Mesenchymal stem cell (in vitro differentiated cells and primary cell): Measurements from ENCODE around the gene IGFBP7.

Experiments used
- DNase-seq: peaks from one replicate; pipeline ENCODE4 v3.0.0-alpha.2; 2013
- H2AFZ ChIP-seq: one replicate; pipeline ENCODE4 v1.6.1; 2013; ENCODE audit warnings: low read depth, mild to moderate bottlenecking, control low read depth, inconsistent platforms, low read length, moderate library complexity
- H2AK5ac ChIP-seq: 2 replicates; pipeline ENCODE4 v1.6.1; 2013; ENCODE audit warnings: low read length, moderate library complexity, mild to moderate bottlenecking, inconsistent platforms; ENCODE audit not compliant: severe bottlenecking
- H2BK120ac ChIP-seq: one replicate; pipeline ENCODE4 v1.6.1; 2013; ENCODE audit warnings: low read depth, mild to moderate bottlenecking, inconsistent platforms, low read length, moderate library complexity
- H2BK12ac ChIP-seq, 2 experiments: one replicate each; pipeline ENCODE4 v1.6.1; 2013; ENCODE audit warnings: inconsistent platforms in 2 of 2, low read length in 2 of 2, mild to moderate bottlenecking in 2 of 2, moderate library complexity in 2 of 2, control low read depth in 1 of 2
- H2BK15ac ChIP-seq: one replicate; pipeline ENCODE4 v1.6.1; 2013; ENCODE audit warnings: mild to moderate bottlenecking, low read depth, inconsistent platforms; ENCODE audit not compliant: poor library complexity, severe bottlenecking
- H2BK5ac ChIP-seq: 2 replicates; pipeline ENCODE4 v1.6.1; 2013; ENCODE audit warnings: low read depth, mild to moderate bottlenecking, low read length, control low read depth, inconsistent platforms; ENCODE audit not compliant: poor library complexity, severe bottlenecking
- H3K14ac ChIP-seq, 2 experiments: one replicate each; pipeline ENCODE4 v1.6.1; 2013; ENCODE audit warnings: inconsistent platforms in 2 of 2, low read length in 2 of 2, control low read depth in 1 of 2, mild to moderate bottlenecking in 1 of 2, moderate library complexity in 1 of 2
- H3K18ac ChIP-seq, 2 experiments: one replicate each; pipeline ENCODE4 v1.6.1; 2013; ENCODE audit warnings: inconsistent platforms in 2 of 2, low read length in 2 of 2, control low read depth in 1 of 2, low read depth in 1 of 2, mild to moderate bottlenecking in 1 of 2
- H3K23ac ChIP-seq, 2 experiments: one replicate each; pipeline ENCODE4 v1.6.1; 2013; ENCODE audit warnings: inconsistent platforms in 2 of 2, low read length in 2 of 2, mild to moderate bottlenecking in 2 of 2, moderate library complexity in 2 of 2, control low read depth in 1 of 2
- H3K27ac ChIP-seq: 2 replicates; pipeline ENCODE4 v1.5.1; 2013; ENCODE audit warnings: mild to moderate bottlenecking, moderate library complexity, low read length, control low read depth, inconsistent platforms; ENCODE audit not compliant: poor library complexity, severe bottlenecking
- H3K27me3 ChIP-seq, 2 experiments: 2 replicates each; pipeline versions ENCODE4 v1.6.1 to v1.7.0; 2013; ENCODE audit warnings: low read length in 2 of 2, mild to moderate bottlenecking in 2 of 2, moderate library complexity in 2 of 2, control low read depth in 1 of 2, inconsistent platforms in 1 of 2; ENCODE audit not compliant: control insufficient read depth in 1 of 2, insufficient read depth in 1 of 2
- H3K36me3 ChIP-seq, 2 experiments: 2 replicates each; pipeline versions ENCODE4 v1.6.1 to v1.7.0; 2013; ENCODE audit warnings: low read length in 2 of 2, control low read depth in 1 of 2, inconsistent platforms in 1 of 2, low read depth in 1 of 2, mild to moderate bottlenecking in 1 of 2; ENCODE audit not compliant: insufficient read depth in 2 of 2, control insufficient read depth in 1 of 2
- H3K4ac ChIP-seq, 2 experiments: one replicate each; pipeline ENCODE4 v1.6.1; 2013; ENCODE audit warnings: inconsistent platforms in 2 of 2, low read length in 2 of 2, mild to moderate bottlenecking in 2 of 2, moderate library complexity in 2 of 2, control low read depth in 1 of 2, low read depth in 1 of 2
- H3K4me1 ChIP-seq: 2 replicates; pipeline ENCODE4 v1.6.1; 2013; ENCODE audit warnings: low read depth, low read length, control low read depth; ENCODE audit not compliant: control insufficient read depth, insufficient read depth
- H3K4me2 ChIP-seq: 2 replicates; pipeline ENCODE4 v1.6.1; 2013; ENCODE audit warnings: low read length, mild to moderate bottlenecking, inconsistent platforms; ENCODE audit not compliant: poor library complexity, severe bottlenecking
- H3K4me3 ChIP-seq, 2 experiments: 2 replicates each; pipeline versions ENCODE4 v1.5.1 to v1.7.0; 2013; ENCODE audit warnings: low read length in 2 of 2, mild to moderate bottlenecking in 2 of 2, control low read depth in 1 of 2, low read depth in 1 of 2; ENCODE audit not compliant: insufficient read depth in 1 of 2
- H3K79me1 ChIP-seq: replicated peaks from 2 replicates; pipeline ENCODE4 v1.6.1; 2013; ENCODE audit warnings: mild to moderate bottlenecking, control low read depth, low read length, inconsistent platforms; ENCODE audit not compliant: poor library complexity, severe bottlenecking
- H3K9ac ChIP-seq: 2 replicates; pipeline ENCODE4 v1.7.0; 2013; ENCODE audit warnings: mild to moderate bottlenecking, low read length, moderate library complexity
- H3K9me3 ChIP-seq: 2 replicates; pipeline ENCODE4 v1.7.0; 2013; ENCODE audit warnings: mild to moderate bottlenecking, low read length; ENCODE audit not compliant: control insufficient read depth
- H4K8ac ChIP-seq: one replicate; pipeline ENCODE4 v1.6.1; 2013; ENCODE audit warnings: inconsistent platforms, mild to moderate bottlenecking, low read length, moderate library complexity
- H4K91ac ChIP-seq: one replicate; pipeline ENCODE4 v1.6.1; 2013; ENCODE audit warnings: mild to moderate bottlenecking, low read length, inconsistent platforms
- WGBS: methylation state at CpG from one replicate; pipeline ENCODE4 v1.1.7; 2013; ENCODE audit warnings: mixed read lengths; 5-methylcytosine and 5-hydroxymethylcytosine counted together

The IGFBP7 gene

GRCh38 chr4:57131849-57132742 lies 21.9 kb upstream of the IGFBP7 start:
- H3K36me3 ChIP-seq, result no peaks in the 10 kb centered on the region
- peaks cover 0 to 22% of the 10 kb centered on the region in 2 experiments for H3K27me3 ChIP-seq
- H3K9ac ChIP-seq, result no peak overlapping the region
- H3K27ac ChIP-seq, result peak overlapping the region; percentile 98
- no peak overlapping the region for H3K23ac ChIP-seq
- H3K4me1 ChIP-seq, result peaks cover 12% of the 10 kb centered on the region
- H3K79me1 ChIP-seq, result peaks cover 1% of the 10 kb centered on the region
- no peak overlapping the region for H3K18ac ChIP-seq
- H3K4me2 ChIP-seq, result peak overlapping the region; percentile 12
- no peak overlapping the region for H2BK120ac ChIP-seq
- no peak overlapping the region for H4K8ac ChIP-seq
- H2BK15ac ChIP-seq, result no peak overlapping the region
- no peak overlapping the region for H3K14ac ChIP-seq
- H3K4ac ChIP-seq, result no peak overlapping the region
- peak overlapping the region; percentile 66 for H2AK5ac ChIP-seq
- peaks cover 11% of the 10 kb centered on the region for H3K9me3 ChIP-seq
- H2BK12ac ChIP-seq, result no peak overlapping the region
- H2BK5ac ChIP-seq, result peak overlapping the region; percentile 95
- no peak overlapping the region for H3K4me3 ChIP-seq
- DNase-seq, result no peak
- H2AFZ ChIP-seq, result no peak overlapping the region
- 83% methylated on average over 4 of the region's 7 CpGs for whole genome bisulfite sequencing
- H4K91ac ChIP-seq, result no peak overlapping the region

- no peaks in the 10 kb centered on the region for H3K36me3 ChIP-seq
- no peak overlapping the region for H2BK120ac ChIP-seq
- peaks cover 11% of the 10 kb centered on the region for H3K9me3 ChIP-seq
- no peak overlapping the region for H3K18ac ChIP-seq
- H3K4me1 ChIP-seq, result peaks cover 9% of the 10 kb centered on the region
- H3K27me3 ChIP-seq, result peaks cover 0 to 22% of the 10 kb centered on the region in 2 experiments
- H2BK5ac ChIP-seq, result no peak overlapping the region
- H3K4ac ChIP-seq, result no peak overlapping the region
- no peak overlapping the region for H3K23ac ChIP-seq
- H3K4me3 ChIP-seq, result no peak overlapping the region
- H3K79me1 ChIP-seq, result peaks cover 1% of the 10 kb centered on the region
- no peak for DNase-seq
- no peak overlapping the region for H2BK12ac ChIP-seq
- H3K14ac ChIP-seq, result no peak overlapping the region
- H3K9ac ChIP-seq, result no peak overlapping the region
- H2AK5ac ChIP-seq, result peak overlapping the region; percentile 95
- no peak overlapping the region for H4K8ac ChIP-seq
- H2AFZ ChIP-seq, result no peak overlapping the region
- H3K4me2 ChIP-seq, result no peak overlapping the region
- H4K91ac ChIP-seq, result no peak overlapping the region
- H2BK15ac ChIP-seq, result no peak overlapping the region
- WGBS, result 81% methylated on average over 1 of the region's 1 CpG
- no peak overlapping the region for H3K27ac ChIP-seq
Observed at GRCh38 chr4:57129477-57129876, 19.3 kb upstream of the IGFBP7 start.

- Histone ChIP-seq H2BK5ac (no peak overlapping the region), H3K27ac (no peak overlapping the region), H3K4me1 (peaks cover 2% of the 10 kb centered on the region), H3K4me3 (no peak overlapping the region), H3K79me1 (peaks cover 1% of the 10 kb centered on the region), H3K27me3 (peaks cover 0 to 24% of the 10 kb centered on the region in 2 experiments), H3K14ac (no peak overlapping the region), H2BK15ac (no peak overlapping the region), H2BK120ac (no peak overlapping the region), H3K4ac (no peak overlapping the region), H4K8ac (no peak overlapping the region), H2BK12ac (no peak overlapping the region), H3K9me3 (peaks cover 21% of the 10 kb centered on the region), H2AK5ac (no peak overlapping the region), H3K18ac (no peak overlapping the region), H3K9ac (no peak overlapping the region), H3K36me3 (no peaks in the 10 kb centered on the region), H3K23ac (no peak overlapping the region), H2AFZ (no peak overlapping the region), H3K4me2 (no peak overlapping the region), H4K91ac (no peak overlapping the region)
- 63% methylated on average over 3 of the region's 3 CpGs for WGBS
- DNase-seq, result no peak
Observed at GRCh38 chr4:57127361-57127760, 17.2 kb upstream of the IGFBP7 start.

- H3K18ac ChIP-seq, result no peak overlapping the region
- no peak overlapping the region for H2BK12ac ChIP-seq
- H3K23ac ChIP-seq, result no peak overlapping the region
- no peaks in the 10 kb centered on the region for H3K4me1 ChIP-seq
- no peak overlapping the region for H3K27ac ChIP-seq
- no peak overlapping the region for H3K4me2 ChIP-seq
- no peak overlapping the region for H3K4me3 ChIP-seq
- H2AFZ ChIP-seq, result no peak overlapping the region
- no peak overlapping the region for H2BK15ac ChIP-seq
- H4K8ac ChIP-seq, result no peak overlapping the region
- no peak for DNase-seq
- H2AK5ac ChIP-seq, result no peak overlapping the region
- no peak overlapping the region for H3K9ac ChIP-seq
- no peak overlapping the region for H4K91ac ChIP-seq
- H3K79me1 ChIP-seq, result peaks cover 1% of the 10 kb centered on the region
- no peak overlapping the region for H3K4ac ChIP-seq
- no peak overlapping the region for H2BK5ac ChIP-seq
- no peaks in the 10 kb centered on the region for H3K36me3 ChIP-seq
- peaks cover 0 to 19% of the 10 kb centered on the region in 2 experiments for H3K27me3 ChIP-seq
- no peak overlapping the region for H3K14ac ChIP-seq
- no peak overlapping the region for H2BK120ac ChIP-seq
- peaks cover 28% of the 10 kb centered on the region for H3K9me3 ChIP-seq
Observed at GRCh38 chr4:57125996-57126395, 15.8 kb upstream of the IGFBP7 start.
